ENCODE measurements around the gene TRIM27. TPM values are rescaled to one million over a fixed set of nuclear protein-coding genes. Genes with fewer than 3 reads are reported as not detected.

The TRIM27 gene
- total and polyA plus RNA-seq, 10 of the 15 experiments (the other 5 are each of a cell fraction or from before 2014, with no cell fraction given), result 18.5 to 74.7 (median 58.0) TPM

DNA sequence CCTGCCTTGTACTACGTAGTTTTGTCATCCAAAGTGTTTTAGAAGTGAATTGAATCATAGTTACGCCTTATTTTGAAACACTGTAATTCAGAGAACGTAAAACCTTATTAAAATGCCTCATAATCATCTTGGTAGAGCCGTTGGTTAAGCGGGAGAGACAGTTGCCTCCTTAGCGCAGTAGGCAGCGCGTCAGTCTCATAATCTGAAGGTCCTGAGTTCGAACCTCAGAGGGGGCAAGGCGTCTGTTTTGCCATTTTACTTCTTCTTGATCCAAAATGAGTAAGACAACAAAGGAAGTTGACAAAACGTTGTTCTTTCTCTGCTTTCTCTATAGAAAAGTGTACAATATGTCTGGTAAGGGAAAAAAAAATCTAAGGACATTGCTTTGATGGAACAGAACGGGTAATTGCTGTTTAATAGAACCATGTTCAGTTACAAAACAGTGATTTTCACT is 20.7 kb upstream of the TRIM27 start:
- H3K4me2 ChIP-seq (ENCODE audit: control insufficient read depth, insufficient read depth), result peak overlapping the region; percentile 100
- WGBS (ENCODE audit: insufficient coverage, insufficient replicate concordance, low lambda C conversion rate, missing lambda C conversion rate), result 1% methylated on average over 12 of the region's 12 CpGs
- in situ Hi-C loops (cut with MboI), result loop anchor here (5.0 kb wide), 2 partner anchors 38 to 107 kb away; no protein-coding TSS in a partner anchor
- RAD21 ChIA-PET (ENCODE audit: unreplicated experiment), result no interaction called here
- H3K4me1 ChIP-seq (ENCODE audit: control insufficient read depth, insufficient read depth, low read length), result no peaks in the 10 kb centered on the region; the same call in 1 of the 2 replicates
- H3K9me3 ChIP-seq (replicated peaks; ENCODE audit: control insufficient read depth, insufficient read depth, low read length), result no peaks in the 10 kb centered on the region
- POLR2A ChIA-PET, result no interaction called here
- H3K27ac ChIP-seq (ENCODE audit: control insufficient read depth, insufficient read depth), result peak overlapping the region; percentile 41
- SMC1A ChIA-PET (ENCODE audit: uncharacterized antibody, unreplicated experiment), result no interaction called here
- BruUV-seq (replicated peaks), result no TSS peak
- CTCF ChIA-PET, result interaction anchor here (1.1 kb wide), 1 partner anchor 709 kb away, joined by 3 read pairs; no protein-coding TSS in a partner anchor
- no peaks in the 10 kb centered on the region for H3K79me2 ChIP-seq (ENCODE audit: control insufficient read depth, insufficient read depth, low read length)
- H2AFZ ChIP-seq (ENCODE audit: control insufficient read depth, low read depth, low read length), result peak overlapping the region; percentile 97
- H3K27me3 ChIP-seq (replicated peaks in 1 of 2; ENCODE audit: control insufficient read depth in 2 of 2, insufficient read depth in 2 of 2, low read length in 1 of 2), result no peaks in the 10 kb centered on the region
- DNase-seq (ENCODE audit: low read depth, low spot score), result peak; percentile 73
- ATAC-seq, result peak; percentile 22
- H3K4me3 ChIP-seq, result peak overlapping the region; percentile 91
- H3K9ac ChIP-seq (ENCODE audit: control insufficient read depth, insufficient read depth, low read length), result peak overlapping the region; percentile 74
- FAIRE-seq, result no peak
- intact Hi-C loops (cut with micrococcal nuclease; ENCODE audit: unreplicated experiment), result loop anchor here (1.0 to 10.0 kb wide), 5 partner anchors 37 to 730 kb away; partner anchors contain the start of gene ZSCAN12
- no peaks in the 10 kb centered on the region for H4K20me1 ChIP-seq (ENCODE audit: control insufficient read depth, insufficient read depth)
- H3K36me3 ChIP-seq (ENCODE audit: control insufficient read depth in 2 of 2, insufficient read depth in 2 of 2, low read length in 1 of 2), result no peaks in the 10 kb centered on the region
- no peak for TF ChIP-seq SMAD5 (IDR thresholded peaks at IDR 0.05; ENCODE audit: low read depth)
- TF ChIP-seq NR2F1 (conservative IDR thresholded peaks at IDR 0.05), result no peak
- TF ChIP-seq, protein P1, sequence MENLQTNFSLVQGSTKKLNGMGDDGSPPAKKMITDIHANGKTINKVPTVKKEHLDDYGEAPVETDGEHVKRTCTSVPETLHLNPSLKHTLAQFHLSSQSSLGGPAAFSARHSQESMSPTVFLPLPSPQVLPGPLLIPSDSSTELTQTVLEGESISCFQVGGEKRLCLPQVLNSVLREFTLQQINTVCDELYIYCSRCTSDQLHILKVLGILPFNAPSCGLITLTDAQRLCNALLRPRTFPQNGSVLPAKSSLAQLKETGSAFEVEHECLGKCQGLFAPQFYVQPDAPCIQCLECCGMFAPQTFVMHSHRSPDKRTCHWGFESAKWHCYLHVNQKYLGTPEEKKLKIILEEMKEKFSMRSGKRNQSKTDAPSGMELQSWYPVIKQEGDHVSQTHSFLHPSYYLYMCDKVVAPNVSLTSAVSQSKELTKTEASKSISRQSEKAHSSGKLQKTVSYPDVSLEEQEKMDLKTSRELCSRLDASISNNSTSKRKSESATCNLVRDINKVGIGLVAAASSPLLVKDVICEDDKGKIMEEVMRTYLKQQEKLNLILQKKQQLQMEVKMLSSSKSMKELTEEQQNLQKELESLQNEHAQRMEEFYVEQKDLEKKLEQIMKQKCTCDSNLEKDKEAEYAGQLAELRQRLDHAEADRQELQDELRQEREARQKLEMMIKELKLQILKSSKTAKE (IDR thresholded peaks at IDR 0.05; ENCODE audit: low read depth, poor library complexity, severe bottlenecking), result peak; percentile 80
- TF ChIP-seq, protein P2, sequence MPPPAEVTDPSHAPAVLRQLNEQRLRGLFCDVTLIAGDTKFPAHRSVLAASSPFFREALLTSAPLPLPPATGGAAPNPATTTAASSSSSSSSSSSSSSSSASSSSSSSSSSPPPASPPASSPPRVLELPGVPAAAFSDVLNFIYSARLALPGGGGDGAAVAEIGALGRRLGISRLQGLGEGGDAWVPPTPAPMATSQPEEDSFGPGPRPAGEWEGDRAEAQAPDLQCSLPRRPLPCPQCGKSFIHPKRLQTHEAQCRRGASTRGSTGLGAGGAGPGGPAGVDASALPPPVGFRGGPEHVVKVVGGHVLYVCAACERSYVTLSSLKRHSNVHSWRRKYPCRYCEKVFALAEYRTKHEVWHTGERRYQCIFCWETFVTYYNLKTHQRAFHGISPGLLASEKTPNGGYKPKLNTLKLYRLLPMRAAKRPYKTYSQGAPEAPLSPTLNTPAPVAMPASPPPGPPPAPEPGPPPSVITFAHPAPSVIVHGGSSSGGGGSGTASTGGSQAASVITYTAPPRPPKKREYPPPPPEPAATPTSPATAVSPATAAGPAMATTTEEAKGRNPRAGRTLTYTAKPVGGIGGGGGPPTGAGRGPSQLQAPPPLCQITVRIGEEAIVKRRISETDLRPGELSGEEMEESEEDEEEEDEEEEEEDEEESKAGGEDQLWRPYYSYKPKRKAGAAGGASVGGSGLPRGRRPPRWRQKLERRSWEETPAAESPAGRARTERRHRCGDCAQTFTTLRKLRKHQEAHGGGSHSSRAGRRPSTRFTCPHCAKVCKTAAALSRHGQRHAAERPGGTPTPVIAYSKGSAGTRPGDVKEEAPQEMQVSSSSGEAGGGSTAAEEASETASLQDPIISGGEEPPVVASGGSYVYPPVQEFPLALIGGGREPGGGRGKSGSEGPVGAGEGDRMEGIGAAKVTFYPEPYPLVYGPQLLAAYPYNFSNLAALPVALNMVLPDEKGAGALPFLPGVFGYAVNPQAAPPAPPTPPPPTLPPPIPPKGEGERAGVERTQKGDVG (CRISPR knock-in tag; IDR thresholded peaks at IDR 0.05), result no peak
- TF ChIP-seq, protein P3, sequence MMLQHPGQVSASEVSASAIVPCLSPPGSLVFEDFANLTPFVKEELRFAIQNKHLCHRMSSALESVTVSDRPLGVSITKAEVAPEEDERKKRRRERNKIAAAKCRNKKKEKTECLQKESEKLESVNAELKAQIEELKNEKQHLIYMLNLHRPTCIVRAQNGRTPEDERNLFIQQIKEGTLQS (IDR thresholded peaks at IDR 0.05; ENCODE audit: borderline replicate concordance, extremely low read depth, low read depth, low read length), result no peak
- TF ChIP-seq, protein P4, sequence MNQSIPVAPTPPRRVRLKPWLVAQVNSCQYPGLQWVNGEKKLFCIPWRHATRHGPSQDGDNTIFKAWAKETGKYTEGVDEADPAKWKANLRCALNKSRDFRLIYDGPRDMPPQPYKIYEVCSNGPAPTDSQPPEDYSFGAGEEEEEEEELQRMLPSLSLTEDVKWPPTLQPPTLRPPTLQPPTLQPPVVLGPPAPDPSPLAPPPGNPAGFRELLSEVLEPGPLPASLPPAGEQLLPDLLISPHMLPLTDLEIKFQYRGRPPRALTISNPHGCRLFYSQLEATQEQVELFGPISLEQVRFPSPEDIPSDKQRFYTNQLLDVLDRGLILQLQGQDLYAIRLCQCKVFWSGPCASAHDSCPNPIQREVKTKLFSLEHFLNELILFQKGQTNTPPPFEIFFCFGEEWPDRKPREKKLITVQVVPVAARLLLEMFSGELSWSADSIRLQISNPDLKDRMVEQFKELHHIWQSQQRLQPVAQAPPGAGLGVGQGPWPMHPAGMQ (IDR thresholded peaks at IDR 0.05; ENCODE audit: borderline replicate concordance), result no peak
- TF ChIP-seq NBN (IDR thresholded peaks at IDR 0.05), result no peak
- TF ChIP-seq, protein P5, sequence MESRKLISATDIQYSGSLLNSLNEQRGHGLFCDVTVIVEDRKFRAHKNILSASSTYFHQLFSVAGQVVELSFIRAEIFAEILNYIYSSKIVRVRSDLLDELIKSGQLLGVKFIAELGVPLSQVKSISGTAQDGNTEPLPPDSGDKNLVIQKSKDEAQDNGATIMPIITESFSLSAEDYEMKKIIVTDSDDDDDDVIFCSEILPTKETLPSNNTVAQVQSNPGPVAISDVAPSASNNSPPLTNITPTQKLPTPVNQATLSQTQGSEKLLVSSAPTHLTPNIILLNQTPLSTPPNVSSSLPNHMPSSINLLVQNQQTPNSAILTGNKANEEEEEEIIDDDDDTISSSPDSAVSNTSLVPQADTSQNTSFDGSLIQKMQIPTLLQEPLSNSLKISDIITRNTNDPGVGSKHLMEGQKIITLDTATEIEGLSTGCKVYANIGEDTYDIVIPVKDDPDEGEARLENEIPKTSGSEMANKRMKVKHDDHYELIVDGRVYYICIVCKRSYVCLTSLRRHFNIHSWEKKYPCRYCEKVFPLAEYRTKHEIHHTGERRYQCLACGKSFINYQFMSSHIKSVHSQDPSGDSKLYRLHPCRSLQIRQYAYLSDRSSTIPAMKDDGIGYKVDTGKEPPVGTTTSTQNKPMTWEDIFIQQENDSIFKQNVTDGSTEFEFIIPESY (IDR thresholded peaks at IDR 0.05), result no peak
- TF ChIP-seq LARP7 (IDR thresholded peaks at IDR 0.05), result no peak
- no peak for TF ChIP-seq CEBPB (IDR thresholded peaks at IDR 0.05; ENCODE audit: borderline replicate concordance in 1 of 2, low read depth in 2 of 2, low read length in 2 of 2)
- TF ChIP-seq SIX5 (IDR thresholded peaks at IDR 0.05; ENCODE audit: low read depth, low read length, severe bottlenecking), result no peak
- TF ChIP-seq NRF1 (conservative IDR thresholded peaks at IDR 0.05; ENCODE audit: low read depth, low read length), result no peak
- TF ChIP-seq, protein P6, sequence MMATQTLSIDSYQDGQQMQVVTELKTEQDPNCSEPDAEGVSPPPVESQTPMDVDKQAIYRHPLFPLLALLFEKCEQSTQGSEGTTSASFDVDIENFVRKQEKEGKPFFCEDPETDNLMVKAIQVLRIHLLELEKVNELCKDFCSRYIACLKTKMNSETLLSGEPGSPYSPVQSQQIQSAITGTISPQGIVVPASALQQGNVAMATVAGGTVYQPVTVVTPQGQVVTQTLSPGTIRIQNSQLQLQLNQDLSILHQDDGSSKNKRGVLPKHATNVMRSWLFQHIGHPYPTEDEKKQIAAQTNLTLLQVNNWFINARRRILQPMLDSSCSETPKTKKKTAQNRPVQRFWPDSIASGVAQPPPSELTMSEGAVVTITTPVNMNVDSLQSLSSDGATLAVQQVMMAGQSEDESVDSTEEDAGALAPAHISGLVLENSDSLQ (IDR thresholded peaks at IDR 0.05), result 0 out of 2 replicates have a peak, but pooled peaks have one; percentile 11
